Large intestine (tissue), 3 donors: ENCODE data around the gene SLC36A4. TPM values are rescaled to one million over a fixed set of nuclear protein-coding genes. Genes with fewer than 3 reads are reported as not detected.

Experiments used
- DNase-seq, 2 donors: peaks; one replicate each; pipeline versions ENCODE4 v3.0.0 to v3.0.0-alpha.2; 2013
- H3K27ac ChIP-seq: one replicate; pipeline ENCODE4 v1.5.1; 2013; ENCODE audit warnings: low read length
- H3K27me3 ChIP-seq: 2 replicates; pipeline ENCODE4 v1.6.1; 2013; ENCODE audit warnings: low read length; ENCODE audit not compliant: control insufficient read depth, insufficient read depth
- H3K36me3 ChIP-seq: 2 replicates; pipeline ENCODE4 v1.6.1; 2013; ENCODE audit warnings: low read length; ENCODE audit not compliant: control insufficient read depth, insufficient read depth
- H3K4me1 ChIP-seq: one replicate; pipeline ENCODE4 v1.6.1; 2013; ENCODE audit warnings: low read length; ENCODE audit not compliant: control insufficient read depth, insufficient read depth
- H3K4me3 ChIP-seq: one replicate; pipeline ENCODE4 v1.5.1; 2013; ENCODE audit warnings: low read length
- H3K9me3 ChIP-seq: one replicate; pipeline ENCODE4 v1.6.1; 2013; ENCODE audit warnings: mild to moderate bottlenecking, low read depth, low read length, moderate library complexity; ENCODE audit not compliant: control insufficient read depth
- WGBS: methylation state at CpG from one replicate; pipeline ENCODE4 v1.1.5; 2013; ENCODE audit warnings: low lambda C conversion rate; ENCODE audit not compliant: insufficient coverage; 5-methylcytosine and 5-hydroxymethylcytosine counted together
- polyA plus RNA-seq: library from polyadenylated mRNA; unstranded; fragments of 120-200 nt; gene quantifications from one replicate; pipeline ENCODE4 v1.2.1, GENCODE V29; 2013

SLC36A4 gene
- polyA plus RNA-seq, 1 donor: 5.8 TPM

DNA sequence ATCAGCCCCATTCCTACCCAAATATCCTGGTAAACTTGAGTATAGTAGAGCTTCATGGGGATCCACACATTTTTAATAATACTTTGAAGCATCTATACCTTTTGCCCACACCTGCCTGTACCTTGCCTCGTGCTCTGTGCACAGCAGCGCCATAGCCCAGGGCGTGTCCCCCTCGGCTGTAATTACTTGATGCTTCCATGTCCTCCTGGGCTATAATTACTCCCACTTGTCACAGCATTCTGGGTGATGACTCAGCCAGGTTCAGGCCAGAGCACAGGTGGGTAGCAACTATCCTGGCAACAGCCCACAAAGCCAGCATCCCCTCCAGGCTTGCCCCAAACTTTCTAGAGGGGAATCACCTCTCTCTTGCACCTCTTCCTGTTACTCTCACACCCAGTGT, 23.7 kb upstream of the SLC36A4 start:
- Histone ChIP-seq H3K4me1 (no peaks in the 10 kb centered on the region), H3K27ac (no peak overlapping the region), H3K27me3 (no peaks in the 10 kb centered on the region), H3K9me3 (no peaks in the 10 kb centered on the region), H3K36me3 (no peaks in the 10 kb centered on the region), H3K4me3 (no peak overlapping the region)
- DNase-seq: peak in 1 of 2 donors; percentile 21
- WGBS: 0% methylated on average over 1 of the region's 4 CpGs

DNA sequence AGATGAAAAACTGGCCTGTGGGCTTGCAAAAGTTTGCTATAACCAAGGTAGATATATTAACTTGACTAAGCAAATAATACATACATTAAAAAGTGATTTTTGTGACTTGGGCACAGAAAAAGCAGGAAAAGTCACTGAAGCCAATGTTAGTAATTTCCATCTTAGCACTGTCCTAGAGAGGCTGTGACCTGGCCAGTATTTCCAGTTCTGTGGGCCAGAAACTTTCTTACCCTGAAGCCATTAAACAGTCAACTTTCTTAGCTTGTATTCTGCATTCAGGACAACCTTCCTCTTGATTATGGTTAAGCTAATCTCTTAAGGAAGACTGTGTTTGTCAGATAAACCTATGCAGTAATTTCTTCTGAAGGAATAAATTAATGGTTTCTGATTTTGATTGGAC, 22.3 kb upstream of the SLC36A4 start:
- no peaks in the 10 kb centered on the region for H3K27me3 ChIP-seq
- DNase-seq: no peak
- H3K9me3 ChIP-seq: no peaks in the 10 kb centered on the region
- H3K36me3 ChIP-seq: no peaks in the 10 kb centered on the region
- H3K4me1 ChIP-seq: no peaks in the 10 kb centered on the region
- H3K4me3 ChIP-seq: no peak overlapping the region
- H3K27ac ChIP-seq: no peak overlapping the region

GRCh38 chr11:93219440-93219839, 21.6 kb upstream of the SLC36A4 start:
- no peaks in the 10 kb centered on the region for H3K4me1 ChIP-seq
- WGBS: no CpG with 5 or more reads among the region's 2 CpGs
- no peak overlapping the region for H3K4me3 ChIP-seq
- DNase-seq: no peak
- no peaks in the 10 kb centered on the region for H3K9me3 ChIP-seq
- no peaks in the 10 kb centered on the region for H3K36me3 ChIP-seq
- H3K27me3 ChIP-seq: no peaks in the 10 kb centered on the region
- no peak overlapping the region for H3K27ac ChIP-seq

GRCh38 chr11:93216511-93217101, 18.8 kb upstream of the SLC36A4 start:
- Histone ChIP-seq H3K4me1 (no peaks in the 10 kb centered on the region), H3K9me3 (no peaks in the 10 kb centered on the region), H3K4me3 (no peak overlapping the region), H3K36me3 (no peaks in the 10 kb centered on the region), H3K27me3 (peaks cover 2% of the 10 kb centered on the region), H3K27ac (no peak overlapping the region)
- WGBS: no CpG with 5 or more reads among the region's 5 CpGs
- peak in 1 of 2 donors; percentile 16 for DNase-seq

DNA sequence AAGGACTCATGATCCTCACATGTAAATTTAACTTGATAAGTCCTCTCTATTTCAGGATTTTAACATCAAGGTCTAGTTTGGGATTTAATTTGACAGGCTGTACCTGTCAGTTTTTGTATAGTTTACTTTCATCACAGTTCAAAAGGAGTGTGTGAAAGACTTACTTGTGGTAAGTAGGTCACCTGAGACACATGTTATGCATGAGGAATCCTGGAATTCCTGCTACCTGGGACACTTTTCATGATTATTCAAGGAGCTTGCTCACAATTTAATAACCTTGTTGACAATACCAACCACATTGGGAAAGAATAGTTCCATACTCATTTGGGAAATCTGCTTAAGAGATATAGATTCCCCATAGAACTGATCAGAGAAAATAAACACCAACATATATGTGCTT, 15.8 kb upstream of the SLC36A4 start:
- no peak overlapping the region for H3K27ac ChIP-seq
- H3K27me3 ChIP-seq: peaks cover 2% of the 10 kb centered on the region
- DNase-seq: no peak
- H3K36me3 ChIP-seq: no peaks in the 10 kb centered on the region
- H3K4me1 ChIP-seq: no peaks in the 10 kb centered on the region
- H3K9me3 ChIP-seq: peaks cover 2% of the 10 kb centered on the region
- H3K4me3 ChIP-seq: no peak overlapping the region

DNA sequence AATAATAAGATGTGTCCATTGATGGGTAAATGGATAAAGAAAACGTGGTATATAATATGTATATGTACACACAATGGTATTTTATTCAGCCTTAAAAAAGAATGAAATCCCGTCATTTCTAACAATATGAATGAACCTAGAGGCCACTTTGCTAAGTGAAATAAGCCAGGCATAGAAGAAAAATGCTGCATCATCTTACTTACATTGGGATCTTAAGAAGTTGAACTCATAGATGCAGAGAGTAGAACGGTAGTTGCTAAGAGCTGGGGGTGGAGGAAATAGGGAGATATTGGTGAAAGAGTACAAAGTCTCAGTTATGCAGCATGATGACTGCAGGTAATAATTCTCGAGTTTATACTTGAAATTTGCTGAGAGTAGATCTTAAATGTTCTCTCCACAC, 14.3 kb upstream of the SLC36A4 start:
- H3K4me3 ChIP-seq: no peak overlapping the region
- H3K4me1 ChIP-seq: no peaks in the 10 kb centered on the region
- H3K27me3 ChIP-seq: peaks cover 2% of the 10 kb centered on the region
- no peaks in the 10 kb centered on the region for H3K36me3 ChIP-seq
- H3K9me3 ChIP-seq: peaks cover 7% of the 10 kb centered on the region
- no peak for DNase-seq
- 49% methylated on average over 3 of the region's 4 CpGs for WGBS
- H3K27ac ChIP-seq: no peak overlapping the region

- no peak for DNase-seq
- Histone ChIP-seq H3K4me1 (no peaks in the 10 kb centered on the region), H3K27ac (no peak overlapping the region)
Measured at GRCh38 chr11:93209466-93209865, 11.7 kb upstream of the SLC36A4 start.

GRCh38 chr11:93208663-93209270, 11.0 kb upstream of the SLC36A4 start:
- no peak overlapping the region for H3K4me3 ChIP-seq
- DNase-seq: no peak
- peaks cover 7% of the 10 kb centered on the region for H3K9me3 ChIP-seq
- peaks cover 2% of the 10 kb centered on the region for H3K27me3 ChIP-seq
- no peaks in the 10 kb centered on the region for H3K36me3 ChIP-seq
- 100% methylated on average over 1 of the region's 1 CpG for WGBS
- no peaks in the 10 kb centered on the region for H3K4me1 ChIP-seq
- no peak overlapping the region for H3K27ac ChIP-seq

More at GRCh38 chr11:93209466-93209865, 11.7 kb upstream of the SLC36A4 start:
- H3K36me3 ChIP-seq: no peaks in the 10 kb centered on the region
- WGBS: 100% methylated on average over 1 of the region's 2 CpGs
- H3K27me3 ChIP-seq: peaks cover 2% of the 10 kb centered on the region
- H3K9me3 ChIP-seq: peaks cover 7% of the 10 kb centered on the region
- H3K4me3 ChIP-seq: no peak overlapping the region

GRCh38 chr11:93199616-93200015, 1.8 kb upstream of the SLC36A4 start:
- peaks cover 8% of the 10 kb centered on the region for H3K27me3 ChIP-seq
- no peaks in the 10 kb centered on the region for H3K36me3 ChIP-seq
- no peak for DNase-seq
- no peaks in the 10 kb centered on the region for H3K4me1 ChIP-seq
- 90% methylated on average over 1 of the region's 1 CpG for WGBS
- peaks cover 2% of the 10 kb centered on the region for H3K9me3 ChIP-seq
- no peak overlapping the region for H3K4me3 ChIP-seq
- no peak overlapping the region for H3K27ac ChIP-seq

- Histone ChIP-seq H3K27ac (no peak overlapping the region), H3K36me3 (no peaks in the 10 kb centered on the region), H3K4me3 (peak overlapping the region; percentile 60), H3K9me3 (peaks cover 2% of the 10 kb centered on the region), H3K4me1 (no peaks in the 10 kb centered on the region), H3K27me3 (peaks cover 8% of the 10 kb centered on the region)
- WGBS: 22% methylated on average over 6 of the region's 14 CpGs
- DNase-seq: peak in 1 of 2 donors; percentile 3
Measured at GRCh38 chr11:93198215-93198845, 539 bp upstream of the SLC36A4 start.
